Coronary artery (tissue), 2 donors: ENCODE results near the gene RNF38.

Source experiments
- DNase-seq: peaks from one replicate; pipeline ENCODE4 v3.0.0-alpha.2; 2017; ENCODE audit warnings: low spot score
- H3K27ac ChIP-seq, 2 donors: fragments of 200-600 bp; sonication (generic); one replicate each; pipeline ENCODE4 v1.5.1; 2016 to 2019
- H3K4me3 ChIP-seq: fragments of 200-600 bp; sonication (generic); 2 replicates; pipeline ENCODE4 v1.5.1; 2016; ENCODE audit warnings: mild to moderate bottlenecking, moderate library complexity
- CTCF ChIP-seq: fragments of 200-600 bp; sonication (generic); IDR thresholded peaks from one replicate; pipeline ENCODE4 v1.5.1; 2019; ENCODE audit warnings: antibody characterized with exemption

Gene RNF38

GRCh38 chr9:36292641-36293040 lies 107.4 kb downstream of the RNF38 start:
- DNase-seq, result no peak
- no peak overlapping the region for H3K27ac ChIP-seq
- H3K4me3 ChIP-seq, result no peak overlapping the region
- TF ChIP-seq CTCF, result no peak

GRCh38 chr9:36290996-36291395 lies 109.1 kb downstream of the RNF38 start:
- no peak for TF ChIP-seq CTCF
- Histone ChIP-seq H3K4me3 (no peak overlapping the region), H3K27ac (no peak overlapping the region)
- DNase-seq, result no peak

- no peak for TF ChIP-seq CTCF
- Histone ChIP-seq H3K4me3 (no peak overlapping the region), H3K27ac (no peak overlapping the region)
- no peak for DNase-seq
Measured at GRCh38 chr9:36289836-36290435, 110.1 kb downstream of the RNF38 start.

- DNase-seq, result no peak
- no peak for TF ChIP-seq CTCF
- Histone ChIP-seq H3K4me3 (no peak overlapping the region), H3K27ac (no peak overlapping the region)
Measured at GRCh38 chr9:36288070-36288469, 112.0 kb downstream of the RNF38 start.
